ENCODE results near the gene IQCC. TPM values are rescaled to one million over a fixed set of nuclear protein-coding genes. Genes with fewer than 3 reads are reported as not detected.

The IQCC gene
- total and polyA plus RNA-seq, 2 experiments from 2014 or later, result 1.4 to 4.8 TPM

Other genes starting within 250 kb of the IQCC start
- 86.8 and 99.5 TPM in 2 replicates for gene KHDRBS1, start 191.8 kb upstream of the IQCC start, total RNA-seq
- gene KHDRBS1, start 191.8 kb upstream of the IQCC start, polyA plus RNA-seq, result 116 and 152 TPM in 2 replicates
- 5.1 TPM in 2 replicates for gene TMEM39B, start 132.7 kb upstream of the IQCC start, total RNA-seq
- 4.6 and 7.0 TPM in 2 replicates for gene TMEM39B, start 132.7 kb upstream of the IQCC start, polyA plus RNA-seq
- gene KPNA6, start 97.6 kb upstream of the IQCC start, total RNA-seq, result 36.8 and 45.7 TPM in 2 replicates
- gene KPNA6, start 97.6 kb upstream of the IQCC start, polyA plus RNA-seq, result 33.8 and 53.2 TPM in 2 replicates
- gene TXLNA, start 26.0 kb upstream of the IQCC start, total RNA-seq, result 40.8 and 40.9 TPM in 2 replicates
- gene TXLNA, start 26.0 kb upstream of the IQCC start, polyA plus RNA-seq, result 31.3 and 33.3 TPM in 2 replicates
- gene CCDC28B, start 5.1 kb upstream of the IQCC start, total RNA-seq, result 68.7 and 75.1 TPM in 2 replicates
- 99.7 and 111 TPM in 2 replicates for gene CCDC28B, start 5.1 kb upstream of the IQCC start, polyA plus RNA-seq
- not detected in 2 replicates for gene DCDC2B, start 3.4 kb downstream of the IQCC start, total RNA-seq
- gene DCDC2B, start 3.4 kb downstream of the IQCC start, polyA plus RNA-seq, result 0.64 and 0.72 TPM in 2 replicates
- 24.1 and 26.2 TPM in 2 replicates for gene TMEM234, start 16.7 kb downstream of the IQCC start, total RNA-seq
- 36.8 and 38.0 TPM in 2 replicates for gene TMEM234, start 16.7 kb downstream of the IQCC start, polyA plus RNA-seq
- 165 and 227 TPM in 2 replicates for gene EIF3I, start 16.7 kb downstream of the IQCC start, total RNA-seq
- gene EIF3I, start 16.7 kb downstream of the IQCC start, polyA plus RNA-seq, result 239 and 243 TPM in 2 replicates
- 1.4 and 2.1 TPM in 2 replicates for gene FAM167B, start 41.6 kb downstream of the IQCC start, total RNA-seq
- 1.2 and 4.6 TPM in 2 replicates for gene FAM167B, start 41.6 kb downstream of the IQCC start, polyA plus RNA-seq
- gene LCK, start 45.6 kb downstream of the IQCC start, total RNA-seq, result 0.18 TPM in 1 of 2 replicates, not detected in the other
- 0.16 TPM in 1 of 2 replicates, not detected in the other for gene LCK, start 45.6 kb downstream of the IQCC start, polyA plus RNA-seq
- gene HDAC1, start 86.4 kb downstream of the IQCC start, total RNA-seq, result 67.6 and 76.9 TPM in 2 replicates
- 96.8 and 110 TPM in 2 replicates for gene HDAC1, start 86.4 kb downstream of the IQCC start, polyA plus RNA-seq
- 263 and 317 TPM in 2 replicates for gene MARCKSL1, start 130.6 kb downstream of the IQCC start, total RNA-seq
- 435 and 587 TPM in 2 replicates for gene MARCKSL1, start 130.6 kb downstream of the IQCC start, polyA plus RNA-seq
- 8.6 and 12.0 TPM in 2 replicates for gene FAM229A, start 156.8 kb downstream of the IQCC start, total RNA-seq
- 8.7 and 12.3 TPM in 2 replicates for gene FAM229A, start 156.8 kb downstream of the IQCC start, polyA plus RNA-seq
- gene TSSK3, start 156.9 kb downstream of the IQCC start, total RNA-seq, result 2.3 and 8.0 TPM in 2 replicates
- gene TSSK3, start 156.9 kb downstream of the IQCC start, polyA plus RNA-seq, result 4.5 and 4.7 TPM in 2 replicates
- gene BSDC1, start 188.8 kb downstream of the IQCC start, total RNA-seq, result 78.7 and 79.5 TPM in 2 replicates
- 56.2 and 56.7 TPM in 2 replicates for gene BSDC1, start 188.8 kb downstream of the IQCC start, polyA plus RNA-seq